ENCODE measurements around the gene MRPL52. TPM values are rescaled to one million over a fixed set of nuclear protein-coding genes. Genes with fewer than 3 reads are reported as not detected.

Gene MRPL52
- total and polyA plus RNA-seq, 2 of the 13 experiments (the other 11 are each of a cell fraction or from before 2014, with no cell fraction given) = 118 to 329 TPM

- TF ChIP-seq, protein P1, sequence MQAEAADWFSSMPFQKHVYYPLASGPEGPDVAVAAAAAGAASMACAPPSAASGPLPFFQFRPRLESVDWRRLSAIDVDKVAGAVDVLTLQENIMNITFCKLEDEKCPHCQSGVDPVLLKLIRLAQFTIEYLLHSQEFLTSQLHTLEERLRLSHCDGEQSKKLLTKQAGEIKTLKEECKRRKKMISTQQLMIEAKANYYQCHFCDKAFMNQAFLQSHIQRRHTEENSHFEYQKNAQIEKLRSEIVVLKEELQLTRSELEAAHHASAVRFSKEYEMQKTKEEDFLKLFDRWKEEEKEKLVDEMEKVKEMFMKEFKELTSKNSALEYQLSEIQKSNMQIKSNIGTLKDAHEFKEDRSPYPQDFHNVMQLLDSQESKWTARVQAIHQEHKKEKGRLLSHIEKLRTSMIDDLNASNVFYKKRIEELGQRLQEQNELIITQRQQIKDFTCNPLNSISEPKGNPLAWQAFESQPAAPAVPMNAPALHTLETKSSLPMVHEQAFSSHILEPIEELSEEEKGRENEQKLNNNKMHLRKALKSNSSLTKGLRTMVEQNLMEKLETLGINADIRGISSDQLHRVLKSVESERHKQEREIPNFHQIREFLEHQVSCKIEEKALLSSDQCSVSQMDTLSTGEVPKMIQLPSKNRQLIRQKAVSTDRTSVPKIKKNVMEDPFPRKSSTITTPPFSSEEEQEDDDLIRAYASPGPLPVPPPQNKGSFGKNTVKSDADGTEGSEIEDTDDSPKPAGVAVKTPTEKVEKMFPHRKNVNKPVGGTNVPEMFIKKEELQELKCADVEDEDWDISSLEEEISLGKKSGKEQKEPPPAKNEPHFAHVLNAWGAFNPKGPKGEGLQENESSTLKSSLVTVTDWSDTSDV (CRISPR knock-in tag; IDR thresholded peaks at IDR 0.05) = no peak; the same call in 1 of the 2 replicates
- TF ChIP-seq ZNF329 (CRISPR knock-in tag; IDR thresholded peaks at IDR 0.05; ENCODE audit: low read depth) (peak; percentile 86), ATM (IDR thresholded peaks at IDR 0.05; ENCODE audit: borderline replicate concordance) (no peak), ZZZ3 (CRISPR knock-in tag; IDR thresholded peaks at IDR 0.05; ENCODE audit: borderline replicate concordance) (peak; percentile 87; the same call in 1 of the 2 replicates), ELF1 (CRISPR knock-in tag; IDR thresholded peaks at IDR 0.05) (peak; percentile 71), NR1H2 (CRISPR knock-in tag; IDR thresholded peaks at IDR 0.05; ENCODE audit: borderline replicate concordance, low read depth) (peak; percentile 63; the same call in 1 of the 2 replicates), ZNF451 (CRISPR knock-in tag; IDR thresholded peaks at IDR 0.05) (peak; percentile 72; the same call in 1 of the 2 replicates), THAP11 (CRISPR knock-in tag; IDR thresholded peaks at IDR 0.05) (peak; percentile 78; the same call in 1 of the 2 replicates), ZNF766 (CRISPR knock-in tag; IDR thresholded peaks at IDR 0.05; ENCODE audit: borderline replicate concordance) (peak; percentile 90), ZNF207 (IDR thresholded peaks at IDR 0.05; ENCODE audit: borderline replicate concordance) (no peak), POLR2AphosphoS5 (IDR thresholded peaks at IDR 0.05; ENCODE audit: low read depth, low read length) (peak; percentile 80), ZNF326 (CRISPR knock-in tag; IDR thresholded peaks at IDR 0.05; ENCODE audit: borderline replicate concordance) (no peak), GABPA (IDR thresholded peaks at IDR 0.05; ENCODE audit: low read depth, low read length) (no peak), GABPA (CRISPR knock-in tag; IDR thresholded peaks at IDR 0.05; ENCODE audit: low read depth) (peak; percentile 88), NFYC (CRISPR knock-in tag; IDR thresholded peaks at IDR 0.05) (0 out of 2 replicates have a peak, but pooled peaks have one; percentile 38), ZNF232 (CRISPR knock-in tag; IDR thresholded peaks at IDR 0.05; ENCODE audit: borderline replicate concordance) (peak; percentile 87), ZNF3 (CRISPR knock-in tag; IDR thresholded peaks at IDR 0.05) (no peak; the same call in none of the 2 replicates), ELF3 (CRISPR knock-in tag; IDR thresholded peaks at IDR 0.05) (peak; percentile 94), ZNF780A (CRISPR knock-in tag; IDR thresholded peaks at IDR 0.05) (0 out of 2 replicates have a peak, but pooled peaks have one; percentile 55), KDM2A (CRISPR knock-in tag; IDR thresholded peaks at IDR 0.05; ENCODE audit: borderline replicate concordance, low read depth) (peak; percentile 96), ZNF354B (CRISPR knock-in tag; IDR thresholded peaks at IDR 0.05) (peak; percentile 96), PHB2 (IDR thresholded peaks at IDR 0.05; ENCODE audit: partially characterized antibody) (no peak), ZNF562 (CRISPR knock-in tag; IDR thresholded peaks at IDR 0.05; ENCODE audit: borderline replicate concordance) (no peak), ISX (CRISPR knock-in tag; conservative IDR thresholded peaks at IDR 0.05) (peak; percentile 93)
- TF ChIP-seq, protein P2, sequence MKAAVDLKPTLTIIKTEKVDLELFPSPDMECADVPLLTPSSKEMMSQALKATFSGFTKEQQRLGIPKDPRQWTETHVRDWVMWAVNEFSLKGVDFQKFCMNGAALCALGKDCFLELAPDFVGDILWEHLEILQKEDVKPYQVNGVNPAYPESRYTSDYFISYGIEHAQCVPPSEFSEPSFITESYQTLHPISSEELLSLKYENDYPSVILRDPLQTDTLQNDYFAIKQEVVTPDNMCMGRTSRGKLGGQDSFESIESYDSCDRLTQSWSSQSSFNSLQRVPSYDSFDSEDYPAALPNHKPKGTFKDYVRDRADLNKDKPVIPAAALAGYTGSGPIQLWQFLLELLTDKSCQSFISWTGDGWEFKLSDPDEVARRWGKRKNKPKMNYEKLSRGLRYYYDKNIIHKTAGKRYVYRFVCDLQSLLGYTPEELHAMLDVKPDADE (CRISPR knock-in tag; IDR thresholded peaks at IDR 0.05) = no peak; the same call in 1 of the 2 replicates
- TF ChIP-seq, protein P3, sequence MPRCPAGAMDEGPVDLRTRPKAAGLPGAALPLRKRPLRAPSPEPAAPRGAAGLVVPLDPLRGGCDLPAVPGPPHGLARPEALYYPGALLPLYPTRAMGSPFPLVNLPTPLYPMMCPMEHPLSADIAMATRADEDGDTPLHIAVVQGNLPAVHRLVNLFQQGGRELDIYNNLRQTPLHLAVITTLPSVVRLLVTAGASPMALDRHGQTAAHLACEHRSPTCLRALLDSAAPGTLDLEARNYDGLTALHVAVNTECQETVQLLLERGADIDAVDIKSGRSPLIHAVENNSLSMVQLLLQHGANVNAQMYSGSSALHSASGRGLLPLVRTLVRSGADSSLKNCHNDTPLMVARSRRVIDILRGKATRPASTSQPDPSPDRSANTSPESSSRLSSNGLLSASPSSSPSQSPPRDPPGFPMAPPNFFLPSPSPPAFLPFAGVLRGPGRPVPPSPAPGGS (CRISPR knock-in tag; IDR thresholded peaks at IDR 0.05) = peak; percentile 99
- TF ChIP-seq, protein P4, sequence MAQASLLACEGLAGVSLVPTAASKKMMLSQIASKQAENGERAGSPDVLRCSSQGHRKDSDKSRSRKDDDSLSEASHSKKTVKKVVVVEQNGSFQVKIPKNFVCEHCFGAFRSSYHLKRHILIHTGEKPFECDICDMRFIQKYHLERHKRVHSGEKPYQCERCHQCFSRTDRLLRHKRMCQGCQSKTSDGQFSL (CRISPR knock-in tag; IDR thresholded peaks at IDR 0.05) = peak; percentile 74
These were observed 41.7 kb downstream of the MRPL52 start, which contains the start of gene LRP10 (continued) for GRCh38 chr14:22871224-22872032.

All from HepG2 (cell line).